Breast epithelium (tissue), 3 donors: ENCODE data around the gene ZNF600.
A peak's percentile ranks its signal among the peaks of the same experiment; 100 is the strongest.
"Not testable (repeated sequence)": the region's sequence is repeated elsewhere in the genome, so short reads cannot be mapped to it uniquely, and the experiment has no call there.

Experiments
- CTCF ChIP-seq, 3 donors: fragments of 450-650 bp; IDR thresholded peaks; one replicate each; pipeline ENCODE4 v1.5.1; 2016 to 2017; ENCODE audit warnings: antibody characterized with exemption in 3 of 3, mild to moderate bottlenecking in 3 of 3, moderate library complexity in 3 of 3
- POLR2A ChIP-seq: fragments of 450-650 bp; IDR thresholded peaks from one replicate; pipeline ENCODE4 v1.6.1; 2016; ENCODE audit warnings: antibody characterized with exemption, mild to moderate bottlenecking, moderate library complexity
- POLR2AphosphoS5 ChIP-seq, 3 donors: sonication (generic); formaldehyde crosslinking; IDR thresholded peaks; one replicate each; pipeline ENCODE4 v1.6.1; 2017; ENCODE audit warnings: antibody characterized with exemption in 3 of 3

DNA sequence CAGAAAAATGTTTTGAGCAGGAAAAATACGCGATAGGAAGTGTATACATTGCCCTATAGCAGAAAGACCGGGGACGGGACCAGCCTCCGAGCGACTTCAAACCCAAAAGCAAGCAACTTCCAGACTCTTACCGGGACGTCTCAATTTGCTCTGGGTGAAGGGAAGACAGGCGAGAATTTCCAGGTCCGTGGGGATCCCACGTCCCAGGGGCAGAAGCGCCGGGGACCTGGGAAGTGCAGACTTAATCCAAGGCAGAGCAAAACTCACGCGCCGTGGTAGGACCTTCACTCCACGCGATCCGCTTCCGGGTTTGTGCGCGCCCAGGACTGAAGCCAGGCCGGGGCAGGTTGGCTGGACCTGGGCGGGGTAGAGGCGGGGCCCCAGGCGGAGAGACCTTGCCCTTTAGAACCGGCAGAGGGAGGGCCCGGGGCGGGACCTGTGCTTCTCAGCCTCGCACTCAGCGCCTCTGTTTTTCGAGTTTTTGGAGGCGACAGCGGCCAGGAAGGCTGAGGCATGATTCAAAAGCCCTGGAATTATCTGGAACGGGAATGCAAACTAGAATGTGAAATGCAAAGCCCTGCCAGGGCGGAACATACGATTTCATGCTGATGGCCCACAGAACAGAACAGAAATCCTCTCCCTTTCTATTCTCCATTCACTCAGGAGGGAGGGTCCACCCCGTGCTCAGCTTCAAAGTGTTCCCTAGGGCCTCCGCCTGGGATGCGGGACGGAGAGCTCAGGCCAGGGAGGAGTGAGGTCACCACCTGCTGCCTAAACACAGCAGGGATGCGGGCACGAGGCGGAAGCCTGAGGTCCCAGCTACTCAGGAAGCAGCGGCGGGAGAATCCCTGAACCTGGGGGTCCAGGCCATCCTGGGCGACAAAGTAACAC lies at the start of gene ZNF600:
- TF ChIP-seq CTCF (IDR thresholded peaks at IDR 0.05) (peak; percentile 29 to 46 (median 30)), POLR2AphosphoS5 (IDR thresholded peaks at IDR 0.05) (peak in 1 of 3 donors; percentile 43)
- TF ChIP-seq POLR2A: not testable (repeated sequence)
